NB4 (cell line): ENCODE data around the gene SV2A.
"Not testable (repeated sequence)": the region's sequence is repeated elsewhere in the genome, so short reads cannot be mapped to it uniquely, and the experiment has no call there.

Experiments used
- DNase-seq: peaks from one replicate; pipeline ENCODE4 v3.0.0; 2010; ENCODE audit warnings: low read depth
- H3K4me3 ChIP-seq: one replicate; pipeline ENCODE4 v1.5.1; 2011; ENCODE audit warnings: mild to moderate bottlenecking, low read depth, low read length, moderate library complexity
- MYC ChIP-seq: IDR thresholded peaks from 2 replicates; pipeline ENCODE4 v1.6.1; 2011; ENCODE audit warnings: low read depth, low read length
- POLR2A ChIP-seq: IDR thresholded peaks from 2 replicates; pipeline ENCODE4 v1.6.1; 2011; ENCODE audit warnings: mild to moderate bottlenecking; ENCODE audit not compliant: insufficient read length; ENCODE audit errors: extremely low read depth
- TF ChIP-seq, protein P1 (sequence below): IDR thresholded peaks from 2 replicates; pipeline ENCODE4 v1.6.1; 2011; ENCODE audit warnings: low read depth, low read length
- TF ChIP-seq, protein P2 (sequence below): IDR thresholded peaks from one replicate; pipeline ENCODE4 v1.5.1; 2012; ENCODE audit warnings: low read depth, low read length

The SV2A gene

DNA sequence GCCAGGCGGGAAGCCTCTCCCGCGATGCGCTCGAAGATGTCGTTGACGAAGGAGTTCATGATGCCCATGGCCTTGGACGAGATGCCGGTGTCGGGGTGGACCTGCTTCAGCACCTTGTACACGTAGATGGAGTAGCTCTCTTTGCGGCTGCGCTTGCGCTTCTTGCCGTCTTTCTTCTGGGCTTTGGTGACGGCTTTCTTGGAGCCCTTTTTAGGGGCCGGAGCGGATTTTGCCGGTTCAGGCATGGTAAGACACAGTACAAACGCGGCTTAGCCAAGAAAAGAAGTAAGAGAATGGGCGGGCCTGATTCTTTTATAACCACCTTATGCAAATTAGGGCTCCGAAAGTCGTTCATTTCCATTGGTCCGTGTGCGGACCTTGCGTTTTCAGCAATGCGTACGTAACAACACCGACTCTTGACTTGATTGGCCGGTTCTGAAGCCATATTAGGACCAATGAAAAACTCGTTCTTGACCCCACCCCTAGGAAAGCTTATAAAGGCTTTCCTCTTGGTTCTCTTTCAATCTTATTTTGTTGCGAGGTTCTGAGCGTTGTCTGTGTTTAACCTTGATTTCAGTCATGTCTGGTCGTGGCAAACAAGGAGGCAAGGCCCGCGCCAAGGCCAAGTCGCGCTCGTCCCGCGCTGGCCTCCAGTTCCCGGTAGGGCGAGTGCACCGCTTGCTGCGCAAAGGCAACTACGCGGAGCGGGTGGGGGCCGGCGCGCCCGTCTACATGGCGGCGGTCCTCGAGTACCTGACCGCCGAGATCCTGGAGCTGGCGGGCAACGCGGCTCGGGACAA, 31.0 kb downstream of the SV2A start:
- peak; percentile 98 for DNase-seq
- TF ChIP-seq, protein P1, sequence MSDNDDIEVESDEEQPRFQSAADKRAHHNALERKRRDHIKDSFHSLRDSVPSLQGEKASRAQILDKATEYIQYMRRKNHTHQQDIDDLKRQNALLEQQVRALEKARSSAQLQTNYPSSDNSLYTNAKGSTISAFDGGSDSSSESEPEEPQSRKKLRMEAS: no peak; the same call in 1 of the 2 replicates
- TF ChIP-seq POLR2A (peak; percentile 86), MYC (no peak)
- TF ChIP-seq, protein P2, sequence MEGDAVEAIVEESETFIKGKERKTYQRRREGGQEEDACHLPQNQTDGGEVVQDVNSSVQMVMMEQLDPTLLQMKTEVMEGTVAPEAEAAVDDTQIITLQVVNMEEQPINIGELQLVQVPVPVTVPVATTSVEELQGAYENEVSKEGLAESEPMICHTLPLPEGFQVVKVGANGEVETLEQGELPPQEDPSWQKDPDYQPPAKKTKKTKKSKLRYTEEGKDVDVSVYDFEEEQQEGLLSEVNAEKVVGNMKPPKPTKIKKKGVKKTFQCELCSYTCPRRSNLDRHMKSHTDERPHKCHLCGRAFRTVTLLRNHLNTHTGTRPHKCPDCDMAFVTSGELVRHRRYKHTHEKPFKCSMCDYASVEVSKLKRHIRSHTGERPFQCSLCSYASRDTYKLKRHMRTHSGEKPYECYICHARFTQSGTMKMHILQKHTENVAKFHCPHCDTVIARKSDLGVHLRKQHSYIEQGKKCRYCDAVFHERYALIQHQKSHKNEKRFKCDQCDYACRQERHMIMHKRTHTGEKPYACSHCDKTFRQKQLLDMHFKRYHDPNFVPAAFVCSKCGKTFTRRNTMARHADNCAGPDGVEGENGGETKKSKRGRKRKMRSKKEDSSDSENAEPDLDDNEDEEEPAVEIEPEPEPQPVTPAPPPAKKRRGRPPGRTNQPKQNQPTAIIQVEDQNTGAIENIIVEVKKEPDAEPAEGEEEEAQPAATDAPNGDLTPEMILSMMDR: no peak
- peak overlapping the region; percentile 83 for H3K4me3 ChIP-seq

DNA sequence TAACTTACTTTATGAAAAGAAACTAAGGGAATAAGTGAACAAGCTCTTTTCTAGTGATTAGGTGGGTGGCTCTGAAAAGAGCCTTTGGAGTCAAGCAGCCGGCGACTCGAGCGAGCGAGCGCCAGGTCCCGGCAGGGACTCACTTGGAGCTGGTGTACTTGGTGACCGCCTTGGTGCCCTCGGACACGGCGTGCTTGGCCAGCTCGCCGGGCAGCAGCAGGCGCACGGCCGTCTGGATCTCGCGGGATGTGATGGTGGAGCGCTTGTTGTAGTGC, 31.6 kb downstream of the SV2A start:
- DNase-seq: not testable (repeated sequence)

DNA sequence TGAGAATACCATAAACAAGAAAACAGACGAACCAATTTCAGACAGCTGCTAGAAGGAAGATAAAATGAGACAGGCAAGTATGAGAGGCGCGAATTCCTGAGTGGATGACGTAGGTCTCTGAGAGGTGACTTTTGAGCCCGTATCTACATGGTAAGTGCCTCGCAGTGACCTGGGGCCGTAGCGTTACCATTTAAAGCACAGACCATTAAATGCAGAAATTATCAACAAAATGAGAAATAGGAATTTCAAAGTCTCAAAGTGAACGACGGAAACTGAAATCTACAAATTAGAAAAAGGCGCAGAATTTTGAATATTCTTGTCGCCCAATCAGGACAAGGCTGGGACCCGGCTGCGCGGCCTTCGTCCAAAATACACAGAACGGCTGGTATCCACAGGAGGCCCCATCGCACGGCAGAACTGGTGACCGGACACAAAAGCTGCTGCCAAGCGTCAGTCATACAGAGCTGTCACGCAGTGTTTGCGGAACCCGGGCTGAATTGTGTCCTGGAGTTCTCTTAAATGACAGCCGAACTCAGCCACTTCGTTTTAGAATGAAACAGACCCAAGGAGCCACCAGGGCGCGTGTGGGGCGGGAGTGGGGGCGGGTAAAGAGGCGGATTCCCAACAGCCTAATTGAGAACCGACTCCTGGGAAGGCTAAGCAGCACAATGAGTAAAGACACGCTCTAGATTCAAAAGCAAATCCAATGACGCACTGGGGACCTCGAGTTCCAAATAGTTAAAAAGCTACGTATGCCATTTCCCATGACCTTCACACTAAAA, 32.1 kb downstream of the SV2A start:
- TF ChIP-seq, protein P1: peak; percentile 59
- TF ChIP-seq, protein P2: no peak
- peak; percentile 77 for TF ChIP-seq POLR2A
- peak overlapping the region; percentile 80 for H3K4me3 ChIP-seq
- peak; percentile 90 for DNase-seq

More for the DNA sequence above, 31.6 kb downstream of the SV2A start:
- H3K4me3 ChIP-seq: peak overlapping the region; percentile 80

DNA sequence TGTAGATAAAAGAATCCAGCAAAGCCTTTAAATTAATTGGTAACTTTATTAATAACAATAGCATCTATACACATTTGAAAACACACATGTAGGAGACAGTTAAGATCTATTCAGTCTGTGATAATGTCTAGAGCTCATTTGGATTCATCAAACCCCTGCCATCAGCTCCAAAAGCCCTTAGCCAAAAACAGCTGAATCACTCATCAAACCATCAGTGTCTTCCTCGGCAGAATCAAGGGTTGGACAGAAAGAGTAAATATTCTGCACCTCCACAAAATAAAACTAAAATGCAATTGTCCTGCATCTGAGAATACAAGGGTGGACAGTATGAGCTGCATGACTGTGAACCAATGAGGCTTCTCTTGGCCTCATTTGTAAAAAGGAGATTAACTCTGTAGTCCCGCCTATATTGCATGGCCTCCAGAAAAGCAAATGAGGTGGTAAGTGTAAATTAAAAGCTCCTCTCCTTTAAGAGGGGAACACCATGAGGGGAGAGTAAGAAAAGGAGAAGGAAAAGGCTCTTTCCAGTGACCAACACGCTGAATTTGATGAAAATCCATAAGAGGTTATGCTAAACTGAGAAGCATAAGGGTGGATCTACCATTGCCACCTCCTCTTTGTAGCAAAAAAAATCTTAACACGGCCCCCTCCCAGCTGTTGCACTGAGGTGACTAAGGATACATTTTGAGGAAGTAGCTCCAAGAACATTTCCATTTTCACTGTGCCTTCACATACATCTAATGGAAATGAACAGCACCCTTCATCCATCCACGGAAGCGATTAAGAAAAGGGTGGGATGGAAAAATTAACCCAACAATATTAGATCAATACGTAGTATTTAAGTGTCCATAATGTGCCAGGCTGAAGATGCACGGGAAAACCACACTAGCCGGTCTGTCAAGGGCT, 33.0 kb downstream of the SV2A start:
- DNase-seq: peak; percentile 87
- TF ChIP-seq, protein P1: peak; percentile 61
- TF ChIP-seq MYC: 0 out of 2 replicates have a peak, but pooled peaks have one; percentile 46
- no peak for TF ChIP-seq POLR2A
- H3K4me3 ChIP-seq: peak overlapping the region; percentile 80

DNA sequence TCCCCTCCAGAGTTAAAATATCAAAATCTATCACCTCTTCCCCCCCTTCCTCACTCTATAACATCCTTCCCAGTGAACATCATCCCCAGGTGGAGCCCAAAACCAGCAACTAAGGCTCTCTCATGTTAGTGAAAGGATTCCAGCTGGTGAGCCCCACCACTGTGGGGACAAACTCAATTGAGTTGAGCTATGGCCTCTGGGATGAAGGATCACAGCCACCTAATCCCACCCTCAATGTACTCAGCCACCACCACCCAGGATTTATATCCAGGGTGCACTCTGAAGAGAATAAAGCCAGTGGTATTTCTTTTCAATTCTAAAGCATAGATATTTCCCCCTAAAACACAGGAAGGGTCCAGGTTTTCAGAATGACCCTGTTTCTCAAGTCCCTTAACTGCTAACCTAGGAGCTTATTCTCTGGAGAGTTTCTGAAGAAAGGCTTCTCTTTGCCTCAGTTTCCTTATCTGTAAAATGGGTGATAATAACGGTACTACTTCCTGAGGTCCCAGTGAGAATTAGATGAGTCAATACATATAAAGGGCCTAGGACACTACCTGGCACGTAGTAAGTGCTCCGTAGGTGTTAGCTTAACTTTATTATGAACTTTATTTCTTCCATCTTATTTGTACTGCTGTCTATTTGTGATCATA, 33.9 kb downstream of the SV2A start:
- no peak for DNase-seq
- no peak for TF ChIP-seq MYC
- TF ChIP-seq, protein P1: no peak
- no peak for TF ChIP-seq POLR2A
- TF ChIP-seq, protein P2: no peak
- H3K4me3 ChIP-seq: no peak overlapping the region

DNA sequence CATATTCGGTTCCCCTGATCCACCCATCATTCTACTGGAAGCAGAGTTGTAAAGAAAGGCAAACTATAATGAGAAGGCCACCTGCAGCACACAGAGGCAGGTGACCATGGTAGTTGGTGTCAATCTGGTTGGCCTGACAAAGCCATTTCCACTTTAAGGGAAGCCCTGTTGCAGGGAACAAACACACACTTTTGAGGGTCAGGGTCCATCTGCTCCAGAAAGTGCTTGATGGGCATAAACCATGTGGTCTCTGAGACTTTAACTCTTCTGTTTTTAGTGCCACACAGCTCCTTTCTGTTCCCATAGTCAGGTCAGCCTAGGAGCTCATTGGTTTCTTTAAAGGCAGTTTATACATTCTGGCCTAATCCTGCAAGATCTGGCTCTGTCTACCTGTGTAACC, 35.8 kb downstream of the SV2A start:
- no peak for DNase-seq
- TF ChIP-seq, protein P2: no peak
- no peak for TF ChIP-seq MYC
- TF ChIP-seq POLR2A: no peak
- TF ChIP-seq, protein P1: no peak

More for the DNA sequence above, 35.8 kb downstream of the SV2A start:
- H3K4me3 ChIP-seq: no peak overlapping the region
